Heart left ventricle (tissue), 13 donors: ENCODE results near the gene DNTT.

Experiments
- POLR2A ChIP-seq, 2 donors: fragments of 450-650 bp; IDR thresholded peaks; one replicate each; pipeline ENCODE4 v1.6.1; 2017; ENCODE audit warnings: antibody characterized with exemption in 2 of 2, mild to moderate bottlenecking in 2 of 2, moderate library complexity in 2 of 2
- TF ChIP-seq, protein P1 (sequence below), 12 donors: fragments of 200-600 bp; sonication (generic) in 4 of 12; IDR thresholded peaks; one replicate each; pipeline versions ENCODE4 v1.5.0 to v1.8.0; 2018 to 2022; ENCODE audit warnings: antibody characterized with exemption in 12 of 12, mild to moderate bottlenecking in 5 of 12
- donor health status: ischemic (EF 13 %, LVEDD 7.1; RV severe dilation, severe dysfunction).
- donor health status: DM: no; HTN: yes; CAD: no.
- donor health status: DM: no; HTN: no; CAD: no.
- donor health status: ischemic (EF 25% LVEDD 6.9; RV normal size, moderate dysfunction).
- donor health status: ischemic (EF 25% LVEDD 5.7; RV mildly dilated, moderate dysfunction).
- donor health status: ischemic (EF 35%, LVEDD 5.7; RV mildly dilated, moderate dysfunction).
- donor health status: nonischemic (EF 11% LVEDD 7.7; RV severe dilation, severe dysfunction).
- donor health status: DM: yes; HTN: yes; CAD: no.
- donor health status: PGD.
- donor health status: ischemic (EF 29% LVEDD 5.4; RV normal size, mild dysfunction).
- donor health status: nonischemic (EF 23%, LVEDD 6.1; RV moderate dilation, normal function).

DNA sequence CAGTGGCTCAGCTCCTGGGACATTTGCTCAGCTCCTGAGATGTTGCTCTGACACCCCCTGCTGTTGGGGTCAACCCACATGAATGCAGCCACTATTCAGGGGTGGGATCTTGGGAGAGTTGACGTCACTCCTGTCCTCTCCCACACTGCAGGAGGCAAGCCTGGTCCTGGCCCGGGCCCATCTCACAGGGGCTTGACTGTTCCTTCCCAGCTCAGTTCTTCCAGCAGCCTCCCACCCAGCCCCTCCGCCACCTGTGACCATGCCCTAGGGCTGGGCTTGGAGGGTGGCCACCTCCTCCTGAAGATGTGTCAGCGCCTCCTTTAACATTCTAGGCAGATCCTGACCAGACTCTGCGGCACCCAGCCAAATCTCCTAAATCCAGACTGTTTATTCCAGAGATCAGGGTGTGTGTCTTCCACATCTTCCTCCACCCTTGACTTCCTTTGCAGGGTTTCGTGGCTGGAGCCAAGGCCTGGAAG lies 73.6 kb downstream of the DNTT start:
- TF ChIP-seq, protein P1, sequence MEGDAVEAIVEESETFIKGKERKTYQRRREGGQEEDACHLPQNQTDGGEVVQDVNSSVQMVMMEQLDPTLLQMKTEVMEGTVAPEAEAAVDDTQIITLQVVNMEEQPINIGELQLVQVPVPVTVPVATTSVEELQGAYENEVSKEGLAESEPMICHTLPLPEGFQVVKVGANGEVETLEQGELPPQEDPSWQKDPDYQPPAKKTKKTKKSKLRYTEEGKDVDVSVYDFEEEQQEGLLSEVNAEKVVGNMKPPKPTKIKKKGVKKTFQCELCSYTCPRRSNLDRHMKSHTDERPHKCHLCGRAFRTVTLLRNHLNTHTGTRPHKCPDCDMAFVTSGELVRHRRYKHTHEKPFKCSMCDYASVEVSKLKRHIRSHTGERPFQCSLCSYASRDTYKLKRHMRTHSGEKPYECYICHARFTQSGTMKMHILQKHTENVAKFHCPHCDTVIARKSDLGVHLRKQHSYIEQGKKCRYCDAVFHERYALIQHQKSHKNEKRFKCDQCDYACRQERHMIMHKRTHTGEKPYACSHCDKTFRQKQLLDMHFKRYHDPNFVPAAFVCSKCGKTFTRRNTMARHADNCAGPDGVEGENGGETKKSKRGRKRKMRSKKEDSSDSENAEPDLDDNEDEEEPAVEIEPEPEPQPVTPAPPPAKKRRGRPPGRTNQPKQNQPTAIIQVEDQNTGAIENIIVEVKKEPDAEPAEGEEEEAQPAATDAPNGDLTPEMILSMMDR (IDR thresholded peaks at IDR 0.05) = peak in 1 of 12 donors; percentile 11
- no peak for TF ChIP-seq POLR2A (IDR thresholded peaks at IDR 0.05)
